Heart left ventricle (tissue), 16 donors: ENCODE measurements around the gene SEC31A. TPM values are rescaled to one million over a fixed set of nuclear protein-coding genes. Genes with fewer than 3 reads are reported as not detected.
A peak's percentile ranks its signal among the peaks of the same experiment; 100 is the strongest.

Source experiments
- ATAC-seq, 4 donors: fragments of 200-7000 bp; cut with Tn5 transposase; one replicate each; pipeline ENCODE4 v1.9.1; 2020 to 2022; ENCODE audit warnings: moderate library complexity in 4 of 4, mild to moderate bottlenecking in 3 of 4, moderate number of reproducible peaks in 1 of 4
- DNase-seq, 5 donors: peaks; one replicate each; pipeline ENCODE4 v3.0.0-alpha.2; 2020
- H3K27ac ChIP-seq, 12 donors: fragments of 200-600 bp; sonication (generic) in 4 of 12; one replicate each; pipeline versions ENCODE4 v1.5.0 to v1.8.0; 2016 to 2022; ENCODE audit warnings: mild to moderate bottlenecking in 2 of 12
- H3K27me3 ChIP-seq, 9 donors: fragments of 200-600 bp; sonication (generic) in 2 of 9; one replicate each; pipeline versions ENCODE4 v1.5.1 to v1.8.0; 2016 to 2022; ENCODE audit warnings: mild to moderate bottlenecking in 3 of 9
- H3K36me3 ChIP-seq, 9 donors: fragments of 200-600 bp; sonication (generic) in 2 of 9; one replicate each; pipeline versions ENCODE4 v1.5.0 to v1.8.0; 2018 to 2022; ENCODE audit warnings: mild to moderate bottlenecking in 2 of 9
- H3K4me1 ChIP-seq, 12 donors: fragments of 200-600 bp; sonication (generic) in 4 of 12; one replicate each; pipeline versions ENCODE4 v1.5.0 to v1.8.0; 2016 to 2022; ENCODE audit warnings: mild to moderate bottlenecking in 3 of 12
- H3K4me3 ChIP-seq, 12 donors: fragments of 200-600 bp; sonication (generic) in 4 of 12; one replicate each; pipeline versions ENCODE4 v1.5.0 to v1.8.0; 2017 to 2022; ENCODE audit warnings: mild to moderate bottlenecking in 9 of 12, moderate library complexity in 4 of 12
- H3K9me3 ChIP-seq, 12 donors: fragments of 200-600 bp; sonication (generic) in 4 of 12; one replicate each; pipeline versions ENCODE4 v1.5.0 to v1.8.0; 2016 to 2022; ENCODE audit warnings: mild to moderate bottlenecking in 1 of 12
- POLR2A ChIP-seq, 2 donors: fragments of 450-650 bp; IDR thresholded peaks; one replicate each; pipeline ENCODE4 v1.6.1; 2017; ENCODE audit warnings: antibody characterized with exemption in 2 of 2, mild to moderate bottlenecking in 2 of 2, moderate library complexity in 2 of 2
- WGBS, 4 donors: extraction: QIAGEN DNeasy Blood & Tissue Kit in 2 of 4; methylation state at CpG; one replicate each; pipeline versions ENCODE4 v1.1.5 to v1.1.7; 2013 to 2018; 5-methylcytosine and 5-hydroxymethylcytosine counted together
- intact Hi-C, 10 donors: fragments of 100-400 bp; cut with DNase I; formaldehyde crosslinking; loops; one replicate each; pipeline versions ENCODE4 v1.11.1 to v1.14.2; 2022
- polyA plus RNA-seq, 2 donors: library from polyadenylated mRNA; stranded (reverse); fragments of 200-250 nt; gene quantifications; one replicate each; pipeline ENCODE4 v1.2.3, GENCODE V29; 2013
- total RNA-seq, 9 donors: library from RNA; depleted of rRNA in 2 of 9; stranded (reverse); fragments of >200 nt in 2 of 9; fragmentation: NEBNext Ultra II Directional in 3 of 9; extraction: Animal tissue kit (Norgen Biotek cat#: 25700) in 3 of 9; gene quantifications; one replicate each; pipeline versions ENCODE4 v1.1.0 to v1.2.4, GENCODE V29; 2016 to 2023
- TF ChIP-seq, protein P1 (sequence below), 12 donors: fragments of 200-600 bp; sonication (generic) in 4 of 12; IDR thresholded peaks; one replicate each; pipeline versions ENCODE4 v1.5.0 to v1.8.0; 2018 to 2022; ENCODE audit warnings: antibody characterized with exemption in 12 of 12, mild to moderate bottlenecking in 5 of 12
- donor health status: ischemic (EF 13 %, LVEDD 7.1; RV severe dilation, severe dysfunction).
- donor health status: healthy with polysubstance abuse.
- donor health status: DM: no; HTN: yes; CAD: no.
- donor health status: DM: no; HTN: no; CAD: no.
- donor health status: ischemic (EF 25% LVEDD 6.9; RV normal size, moderate dysfunction).
- donor health status: ischemic (EF 25% LVEDD 5.7; RV mildly dilated, moderate dysfunction).
- donor health status: healthy.
- donor health status: DM: yes; HTN: yes; CAD: no.
- donor health status: ischemic (EF 35%, LVEDD 5.7; RV mildly dilated, moderate dysfunction).
- donor health status: nonischemic (EF 11% LVEDD 7.7; RV severe dilation, severe dysfunction).
- donor health status: DM: yes; HTN: yes; CAD: no.
- donor health status: PGD.
- donor health status: ischemic (EF 29% LVEDD 5.4; RV normal size, mild dysfunction).
- donor health status: nonischemic (EF 23%, LVEDD 6.1; RV moderate dilation, normal function).

Gene SEC31A
- total and polyA plus RNA-seq, 11 donors = 81.0 to 168 (median 101) TPM

- Histone ChIP-seq H3K27ac (no peak overlapping the region), H3K36me3 (peaks cover 0 to 54% (median 46%) of the 10 kb centered on the region in 9 donors), H3K27me3 (no peaks in the 10 kb centered on the region), H3K4me3 (no peak overlapping the region), H3K9me3 (no peaks in the 10 kb centered on the region), H3K4me1 (peaks cover 0 to 40% (median 34%) of the 10 kb centered on the region in 12 donors)
- DNase-seq = no peak
- intact Hi-C loops = loop anchor here in 6 of 10 donors (5.0 to 10.0 kb wide), 5 partner anchors 121 to 522 kb away; partner anchors contain the start of genes COPS4 (in 3 of the 6), HNRNPD (in 2 of the 6), COQ2 (in 1 of the 6) and LIN54 (in 1 of the 6)
- TF ChIP-seq, protein P1, sequence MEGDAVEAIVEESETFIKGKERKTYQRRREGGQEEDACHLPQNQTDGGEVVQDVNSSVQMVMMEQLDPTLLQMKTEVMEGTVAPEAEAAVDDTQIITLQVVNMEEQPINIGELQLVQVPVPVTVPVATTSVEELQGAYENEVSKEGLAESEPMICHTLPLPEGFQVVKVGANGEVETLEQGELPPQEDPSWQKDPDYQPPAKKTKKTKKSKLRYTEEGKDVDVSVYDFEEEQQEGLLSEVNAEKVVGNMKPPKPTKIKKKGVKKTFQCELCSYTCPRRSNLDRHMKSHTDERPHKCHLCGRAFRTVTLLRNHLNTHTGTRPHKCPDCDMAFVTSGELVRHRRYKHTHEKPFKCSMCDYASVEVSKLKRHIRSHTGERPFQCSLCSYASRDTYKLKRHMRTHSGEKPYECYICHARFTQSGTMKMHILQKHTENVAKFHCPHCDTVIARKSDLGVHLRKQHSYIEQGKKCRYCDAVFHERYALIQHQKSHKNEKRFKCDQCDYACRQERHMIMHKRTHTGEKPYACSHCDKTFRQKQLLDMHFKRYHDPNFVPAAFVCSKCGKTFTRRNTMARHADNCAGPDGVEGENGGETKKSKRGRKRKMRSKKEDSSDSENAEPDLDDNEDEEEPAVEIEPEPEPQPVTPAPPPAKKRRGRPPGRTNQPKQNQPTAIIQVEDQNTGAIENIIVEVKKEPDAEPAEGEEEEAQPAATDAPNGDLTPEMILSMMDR (IDR thresholded peaks at IDR 0.05) = no peak
- WGBS, 4 donors = 88 to 94% (median 91%) methylated on average over 3 of the region's 3 CpGs
- no peak for ATAC-seq
These were observed 3.0 kb upstream of the SEC31A start for GRCh38 chr4:82893942-82894341.

GRCh38 chr4:82892467-82892802, 1.5 kb upstream of the SEC31A start:
- intact Hi-C loops = loop anchor here in 6 of 10 donors (5.0 to 10.0 kb wide), 5 partner anchors 122 to 520 kb away; partner anchors contain the start of genes COPS4 (in 3 of the 6), HNRNPD (in 2 of the 6), COQ2 (in 1 of the 6) and LIN54 (in 1 of the 6)
- no peak overlapping the region for H3K27ac ChIP-seq
- no peaks in the 10 kb centered on the region for H3K9me3 ChIP-seq
- peaks cover 0 to 33% (median 26%) of the 10 kb centered on the region in 12 donors for H3K4me1 ChIP-seq
- H3K27me3 ChIP-seq = no peaks in the 10 kb centered on the region
- DNase-seq (no peak), ATAC-seq (no peak)
- no peak for TF ChIP-seq POLR2A (IDR thresholded peaks at IDR 0.05)
- TF ChIP-seq, protein P1 (IDR thresholded peaks at IDR 0.05) = no peak
- H3K4me3 ChIP-seq = no peak overlapping the region
- WGBS, 4 donors = 65 to 84% (median 74%) methylated on average over 1 of the region's 1 CpG
- H3K36me3 ChIP-seq = peaks cover 0 to 48% (median 44%) of the 10 kb centered on the region in 9 donors

GRCh38 chr4:82891707-82892466, 934 bp upstream of the SEC31A start:
- H3K36me3 ChIP-seq = peaks cover 0 to 43% (median 39%) of the 10 kb centered on the region in 9 donors
- TF ChIP-seq, protein P1 (IDR thresholded peaks at IDR 0.05) = no peak
- TF ChIP-seq POLR2A (IDR thresholded peaks at IDR 0.05) = no peak
- DNase-seq = no peak
- 26 to 36% (median 33%) methylated on average over 7 of the region's 7 CpGs for WGBS, 4 donors
- ATAC-seq = no peak
- H3K27me3 ChIP-seq = no peaks in the 10 kb centered on the region
- H3K4me3 ChIP-seq = peak overlapping the region; percentile 69 to 98 (median 82)
- H3K27ac ChIP-seq = peak overlapping the region; percentile 85 to 99 (median 96)
- intact Hi-C loops = loop anchor here in 7 of 10 donors (1.0 to 10.0 kb wide), 6 partner anchors 8 to 520 kb away; partner anchors contain the start of genes THAP9 (in 4 of the 7), COPS4 (in 3 of the 7), HNRNPD (in 2 of the 7) and COQ2 (in 1 of the 7)
- peaks cover 0 to 33% (median 27%) of the 10 kb centered on the region in 12 donors for H3K4me1 ChIP-seq
- no peaks in the 10 kb centered on the region for H3K9me3 ChIP-seq

- Histone ChIP-seq H3K9me3 (no peaks in the 10 kb centered on the region), H3K27ac (peak overlapping the region; percentile 85 to 99 (median 96)), H3K36me3 (peaks cover 0 to 30% (median 25%) of the 10 kb centered on the region in 9 donors), H3K4me3 (peak overlapping the region; percentile 69 to 98 (median 82)), H3K4me1 (peaks cover 0 to 44% (median 39%) of the 10 kb centered on the region in 12 donors), H3K27me3 (no peaks in the 10 kb centered on the region)
- ATAC-seq (peak in 3 of 4 donors; percentile 8 to 35 (median 10)), DNase-seq (no peak)
- intact Hi-C loops = loop anchor here in 6 of 10 donors (5.0 to 10.0 kb wide), 5 partner anchors 124 to 518 kb away; partner anchors contain the start of genes COPS4 (in 3 of the 6), HNRNPD (in 2 of the 6), COQ2 (in 1 of the 6) and LIN54 (in 1 of the 6)
- 0% methylated on average over 12 to 16 of the region's 16 CpGs for WGBS, 4 donors
- TF ChIP-seq, protein P1 (IDR thresholded peaks at IDR 0.05) = no peak
- no peak for TF ChIP-seq POLR2A (IDR thresholded peaks at IDR 0.05)
These were observed 439 bp downstream of the SEC31A start for GRCh38 chr4:82890528-82890900.
